ENCODE measurements around the gene ARHGAP15. TPM values are rescaled to one million over a fixed set of nuclear protein-coding genes. Genes with fewer than 3 reads are reported as not detected.

The ARHGAP15 gene
- total RNA-seq, 1 donor, result 0.43 TPM

GRCh38 chr2:143124445-143124844, 4.8 kb upstream of the ARHGAP15 start:
- no peak for DNase-seq (ENCODE audit: low read depth)
- H3K4me3 ChIP-seq (ENCODE audit: low read depth, low read length), result no peak overlapping the region
- TF ChIP-seq CTCF (IDR thresholded peaks at IDR 0.05; ENCODE audit: insufficient read depth, low read depth, low read length), result no peak

GRCh38 chr2:143125717-143126116, 3.5 kb upstream of the ARHGAP15 start:
- TF ChIP-seq CTCF (IDR thresholded peaks at IDR 0.05; ENCODE audit: insufficient read depth, low read depth, low read length), result no peak
- no peak for DNase-seq (ENCODE audit: low read depth)
- H3K4me3 ChIP-seq (ENCODE audit: low read depth, low read length), result no peak overlapping the region

- no peak for DNase-seq (ENCODE audit: low read depth)
- no peak overlapping the region for H3K4me3 ChIP-seq (ENCODE audit: low read depth, low read length)
- no peak for TF ChIP-seq CTCF (IDR thresholded peaks at IDR 0.05; ENCODE audit: insufficient read depth, low read depth, low read length)
Observed at GRCh38 chr2:143132355-143132754, 3.1 kb downstream of the ARHGAP15 start.

- no peak for DNase-seq (ENCODE audit: low read depth)
- no peak for TF ChIP-seq CTCF (IDR thresholded peaks at IDR 0.05; ENCODE audit: insufficient read depth, low read depth, low read length)
- no peak overlapping the region for H3K4me3 ChIP-seq (ENCODE audit: low read depth, low read length)
Observed at GRCh38 chr2:143133783-143134182, 4.6 kb downstream of the ARHGAP15 start.

- H3K4me3 ChIP-seq (ENCODE audit: low read depth, low read length), result no peak overlapping the region
- DNase-seq (ENCODE audit: low read depth), result no peak
- no peak for TF ChIP-seq CTCF (IDR thresholded peaks at IDR 0.05; ENCODE audit: insufficient read depth, low read depth, low read length)
Observed at GRCh38 chr2:143138292-143138691, 9.1 kb downstream of the ARHGAP15 start.

GRCh38 chr2:143139835-143140393, 10.7 kb downstream of the ARHGAP15 start:
- no peak for TF ChIP-seq CTCF (IDR thresholded peaks at IDR 0.05; ENCODE audit: insufficient read depth, low read depth, low read length)
- H3K4me3 ChIP-seq (ENCODE audit: low read depth, low read length), result no peak overlapping the region
- no peak for DNase-seq (ENCODE audit: low read depth)
